Activated CD4-positive, alpha-beta T cell treated with anti-CD3 and anti-CD28 coated beads, Interleukin-2, Interleukin-4, amounts not matched to agents 100 ng/mL and 50 ng/mL, durations not matched to agents 16 hours and 8 hours (primary cell): Measurements from ENCODE around the gene EMILIN3.

Source experiments
- DNase-seq: peaks from one replicate; pipeline ENCODE4 v3.0.0-alpha.2; 2020; ENCODE audit warnings: low spot score

EMILIN3 gene

DNA sequence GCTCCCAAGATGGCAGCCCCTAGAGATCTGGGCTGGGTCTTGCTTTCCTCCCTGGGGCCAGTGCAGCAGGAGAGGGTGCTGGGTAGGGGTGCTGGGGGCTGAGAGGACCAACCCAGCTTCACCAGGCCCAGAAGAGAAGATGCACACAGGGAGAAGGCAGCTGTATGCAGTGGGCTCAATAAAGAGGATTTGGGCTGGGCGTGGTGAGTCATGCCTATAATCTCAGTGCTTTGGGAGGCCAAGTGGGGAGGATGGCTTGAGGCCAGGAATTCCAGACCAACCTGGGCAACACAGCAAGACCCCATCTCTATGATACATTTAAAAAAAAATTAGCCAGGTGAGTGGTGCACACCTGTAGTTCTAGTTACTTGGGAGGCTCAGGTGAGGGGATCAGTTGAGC is 25.7 kb upstream of the EMILIN3 start:
- DNase-seq: no peak

DNA sequence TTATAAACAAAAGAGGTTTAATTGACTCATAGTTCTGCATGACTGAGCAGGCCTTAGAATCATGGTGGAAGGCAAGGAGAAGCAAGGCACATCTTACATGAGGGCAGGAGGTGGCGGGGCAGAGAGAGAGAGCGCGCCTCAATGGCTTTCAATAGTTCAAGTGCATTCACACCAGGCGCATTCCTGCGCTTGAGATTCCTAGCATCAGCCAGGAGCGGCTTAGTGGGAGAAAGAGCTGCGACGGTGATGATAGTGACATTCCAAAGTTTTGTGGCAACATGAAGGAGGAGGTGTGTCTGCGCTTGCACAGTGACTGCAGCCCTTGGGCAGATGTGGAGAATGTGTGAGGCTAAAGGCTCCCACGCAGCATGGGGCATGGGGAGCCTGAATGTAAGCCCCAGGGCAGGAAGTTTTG is 25.0 kb upstream of the EMILIN3 start:
- DNase-seq: no peak

DNA sequence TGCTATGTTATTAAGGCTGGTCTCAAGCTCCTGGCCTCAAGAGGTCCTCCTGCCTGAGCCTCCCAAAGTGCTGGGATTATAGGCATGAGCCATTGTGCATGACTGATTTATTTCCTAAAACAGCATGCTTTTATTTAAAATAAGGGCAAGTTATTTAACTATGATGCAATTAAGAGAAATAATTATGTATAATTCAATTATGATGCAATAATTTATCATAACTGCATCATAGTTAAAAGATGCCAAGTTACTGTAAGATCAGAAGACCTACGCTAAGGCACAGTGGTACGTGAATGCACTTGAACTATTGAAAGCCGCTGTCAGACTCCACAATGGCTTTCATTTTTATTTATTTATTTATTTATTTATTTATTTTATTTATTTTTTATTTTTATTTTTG is 24.3 kb upstream of the EMILIN3 start:
- no peak for DNase-seq

DNA sequence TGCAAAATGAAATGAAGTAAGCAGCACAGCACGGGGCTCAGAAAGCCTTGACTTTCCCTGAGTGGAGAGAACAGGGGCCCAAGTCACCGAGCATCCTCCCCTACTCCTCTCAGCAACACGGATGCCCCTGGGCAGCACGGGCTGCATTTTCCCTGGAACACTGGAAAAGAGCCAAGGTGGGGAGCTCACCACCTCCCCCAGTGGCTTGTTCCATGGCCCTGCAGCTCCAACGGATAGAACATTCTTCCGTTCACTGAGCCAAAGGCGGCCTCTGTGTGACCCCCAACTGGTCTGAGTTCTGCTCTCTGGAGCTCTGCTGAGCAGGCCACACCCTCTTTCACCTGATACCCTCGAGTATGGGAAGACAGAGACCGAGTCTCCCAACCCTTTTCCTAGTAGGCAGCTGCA is 20.8 kb upstream of the EMILIN3 start:
- DNase-seq: no peak

DNA sequence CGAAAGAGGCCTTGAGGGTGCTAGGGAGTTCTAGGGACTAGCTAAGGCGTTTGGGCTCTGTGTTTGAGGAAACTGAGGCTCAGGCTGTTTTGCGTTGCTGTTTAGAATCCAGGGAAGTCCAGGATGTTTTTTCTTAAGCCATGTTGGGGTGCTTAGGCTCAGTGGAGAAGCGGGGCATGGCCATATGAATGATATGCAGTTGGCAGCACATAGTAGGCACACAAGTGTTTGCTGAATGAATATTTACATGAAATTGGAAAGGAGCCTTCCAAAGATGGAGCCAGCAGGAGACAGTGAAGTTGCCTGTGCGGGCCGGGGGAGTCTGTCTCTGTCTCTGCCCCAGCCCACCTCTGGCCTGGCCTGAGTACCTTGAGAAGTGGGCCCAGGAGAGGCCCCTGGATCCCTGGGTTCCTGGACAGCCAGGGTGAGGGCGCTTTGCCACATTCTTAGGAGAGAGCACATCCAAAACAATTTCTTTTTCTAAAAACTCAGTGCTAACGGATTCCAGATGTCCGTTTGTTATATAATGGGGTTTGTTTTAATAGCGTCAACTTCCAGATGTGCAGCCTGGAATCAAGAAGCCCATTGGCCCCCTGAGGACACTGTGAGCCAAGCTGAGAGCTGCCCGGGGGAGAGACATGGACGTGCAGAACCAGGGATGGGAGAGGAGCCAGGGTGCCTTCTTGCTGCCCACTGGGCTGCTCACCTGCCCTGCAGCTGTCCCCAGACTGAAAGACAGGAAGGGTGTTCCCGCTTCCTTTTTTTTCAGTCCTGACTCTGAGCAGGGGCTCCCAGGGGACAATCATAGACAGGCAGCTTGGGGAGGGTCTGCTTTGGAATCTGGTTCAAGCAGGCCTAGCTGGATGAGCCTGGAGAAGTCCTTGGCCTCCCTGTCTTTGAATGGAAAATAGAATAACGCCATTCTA is 20.1 kb upstream of the EMILIN3 start:
- no peak for DNase-seq

DNA sequence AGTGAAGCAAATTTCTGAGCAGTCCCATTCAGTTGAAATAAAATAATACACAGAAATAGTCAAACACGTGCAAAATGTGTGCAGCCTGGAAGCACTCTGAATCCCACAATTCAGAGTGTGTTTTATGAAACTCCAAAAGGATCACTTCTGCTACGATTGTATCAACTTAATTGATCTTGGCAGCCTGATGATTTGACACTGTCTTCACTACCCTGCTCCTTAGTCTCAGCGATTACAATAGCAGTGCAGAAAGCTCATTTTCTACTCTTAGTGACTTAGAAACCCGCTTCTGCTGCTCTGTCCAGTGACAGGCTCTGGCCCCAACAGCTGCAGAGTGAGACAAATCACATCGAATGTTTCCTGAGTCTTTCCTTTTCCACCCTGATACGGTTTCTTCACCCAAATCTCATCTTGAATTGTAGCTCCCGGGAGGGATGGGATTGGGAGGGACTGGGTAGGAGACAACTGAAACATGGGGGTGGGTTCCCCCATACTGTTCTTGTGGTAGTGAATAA is 16.2 kb upstream of the EMILIN3 start:
- DNase-seq: no peak

DNA sequence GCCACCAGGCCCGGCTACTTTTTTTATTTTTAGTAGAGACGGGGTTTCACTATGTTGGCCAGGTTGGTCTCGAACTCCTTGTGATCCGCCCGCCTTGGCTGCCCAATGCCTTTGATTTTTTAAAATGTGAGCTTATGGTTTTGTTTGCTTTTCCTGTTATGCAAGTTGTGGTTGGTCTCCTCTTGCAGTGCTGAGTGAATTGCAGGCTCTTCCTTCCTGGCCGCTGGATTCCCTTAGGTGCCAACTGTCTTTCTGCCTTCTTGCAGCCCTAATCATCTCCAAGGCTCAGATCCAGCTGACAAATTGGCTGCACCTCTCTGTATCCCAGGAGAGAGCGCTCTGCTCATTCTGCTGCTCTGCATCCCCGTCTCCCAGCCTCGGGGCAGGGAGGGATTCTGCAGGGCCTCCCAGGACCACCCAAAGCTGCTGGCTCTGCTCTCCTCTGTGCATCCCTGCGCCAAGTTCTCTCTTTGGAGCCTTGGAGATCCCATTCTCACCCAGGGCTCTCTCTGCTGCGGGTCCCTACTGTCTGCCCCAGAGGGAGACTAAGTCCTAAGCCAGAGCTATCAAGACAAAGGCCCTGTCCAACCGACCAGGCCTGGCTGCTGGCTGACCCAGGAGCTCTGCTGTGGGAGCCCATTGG is 14.1 kb upstream of the EMILIN3 start:
- no peak for DNase-seq

DNA sequence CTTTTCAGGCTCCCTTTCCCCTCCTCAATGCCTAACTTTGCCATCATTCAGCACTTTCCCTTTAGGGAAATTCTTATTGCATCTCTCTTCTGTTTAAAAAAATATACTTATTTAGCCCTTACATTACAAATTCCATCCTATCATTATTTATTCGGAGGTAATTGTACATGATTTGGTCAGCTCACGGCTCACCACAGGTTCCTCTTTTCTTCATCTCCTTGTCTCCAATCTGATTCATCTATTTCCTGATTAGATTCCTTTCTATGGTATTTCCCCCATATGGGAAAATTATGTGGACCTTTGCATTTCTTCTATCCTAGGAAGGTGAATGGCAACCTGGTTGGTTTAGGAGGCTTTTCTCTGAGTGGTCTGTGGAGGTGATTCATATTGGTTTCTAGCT is 12.9 kb upstream of the EMILIN3 start:
- DNase-seq: no peak

DNA sequence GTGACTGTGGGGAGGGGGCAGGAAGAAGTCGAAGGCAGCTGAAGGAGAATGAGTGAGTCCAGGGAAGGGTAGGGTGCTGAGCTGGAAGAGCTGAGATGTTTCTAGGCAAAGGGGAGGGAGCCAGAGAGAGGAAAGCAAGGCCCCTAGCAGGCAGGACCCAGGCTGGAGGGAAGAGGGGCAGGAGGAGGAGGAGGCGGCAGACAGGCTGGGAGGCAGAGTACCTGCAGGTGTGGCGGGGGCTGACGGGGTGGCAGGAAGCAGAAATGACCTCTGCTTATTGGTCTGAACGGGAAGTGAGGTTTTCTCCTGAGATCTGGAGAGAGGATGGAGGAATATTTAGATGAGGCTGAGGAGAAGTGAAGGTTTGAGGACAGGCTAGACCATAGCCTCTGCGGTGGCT is 10.7 kb upstream of the EMILIN3 start:
- DNase-seq: no peak

DNA sequence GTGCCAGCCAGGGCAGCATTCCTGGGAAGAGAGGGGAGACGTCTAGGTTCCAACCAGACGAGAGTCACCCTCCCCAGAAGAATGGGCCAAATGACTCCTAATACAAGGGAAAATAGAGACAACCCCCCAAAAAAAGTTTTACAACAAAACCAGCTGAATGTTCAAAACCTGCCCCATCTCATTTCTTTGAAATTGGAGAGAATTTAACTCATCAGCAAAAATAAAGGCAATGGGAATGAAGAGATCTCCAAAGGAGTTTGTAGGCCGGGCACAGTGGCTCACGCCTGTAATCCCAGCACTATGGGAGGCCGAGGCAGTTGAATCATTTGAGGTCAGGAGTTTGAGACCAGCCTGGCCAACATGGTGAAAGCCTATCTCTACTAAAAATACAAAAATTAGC is 9.7 kb upstream of the EMILIN3 start:
- no peak for DNase-seq

DNA sequence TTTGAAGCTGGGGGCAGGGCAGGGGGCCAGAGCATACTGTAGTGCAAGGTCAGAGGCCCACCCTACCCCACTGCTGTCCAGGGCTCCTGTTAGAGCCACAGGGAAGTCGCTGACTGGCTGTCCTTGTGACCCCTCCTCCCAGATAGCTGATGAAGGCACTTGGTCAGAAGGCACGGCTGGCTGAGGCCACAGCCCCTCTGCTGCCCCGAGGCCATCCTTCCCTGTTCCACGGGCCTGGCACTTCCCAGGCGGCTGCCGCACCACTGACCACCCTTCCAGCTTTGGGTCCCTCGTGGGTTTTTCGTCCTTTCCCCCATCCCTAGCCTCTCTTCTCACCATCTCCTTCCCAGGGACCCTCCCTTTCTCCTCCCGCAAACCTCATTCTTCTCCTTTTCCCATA is 9.2 kb upstream of the EMILIN3 start:
- DNase-seq: no peak

DNA sequence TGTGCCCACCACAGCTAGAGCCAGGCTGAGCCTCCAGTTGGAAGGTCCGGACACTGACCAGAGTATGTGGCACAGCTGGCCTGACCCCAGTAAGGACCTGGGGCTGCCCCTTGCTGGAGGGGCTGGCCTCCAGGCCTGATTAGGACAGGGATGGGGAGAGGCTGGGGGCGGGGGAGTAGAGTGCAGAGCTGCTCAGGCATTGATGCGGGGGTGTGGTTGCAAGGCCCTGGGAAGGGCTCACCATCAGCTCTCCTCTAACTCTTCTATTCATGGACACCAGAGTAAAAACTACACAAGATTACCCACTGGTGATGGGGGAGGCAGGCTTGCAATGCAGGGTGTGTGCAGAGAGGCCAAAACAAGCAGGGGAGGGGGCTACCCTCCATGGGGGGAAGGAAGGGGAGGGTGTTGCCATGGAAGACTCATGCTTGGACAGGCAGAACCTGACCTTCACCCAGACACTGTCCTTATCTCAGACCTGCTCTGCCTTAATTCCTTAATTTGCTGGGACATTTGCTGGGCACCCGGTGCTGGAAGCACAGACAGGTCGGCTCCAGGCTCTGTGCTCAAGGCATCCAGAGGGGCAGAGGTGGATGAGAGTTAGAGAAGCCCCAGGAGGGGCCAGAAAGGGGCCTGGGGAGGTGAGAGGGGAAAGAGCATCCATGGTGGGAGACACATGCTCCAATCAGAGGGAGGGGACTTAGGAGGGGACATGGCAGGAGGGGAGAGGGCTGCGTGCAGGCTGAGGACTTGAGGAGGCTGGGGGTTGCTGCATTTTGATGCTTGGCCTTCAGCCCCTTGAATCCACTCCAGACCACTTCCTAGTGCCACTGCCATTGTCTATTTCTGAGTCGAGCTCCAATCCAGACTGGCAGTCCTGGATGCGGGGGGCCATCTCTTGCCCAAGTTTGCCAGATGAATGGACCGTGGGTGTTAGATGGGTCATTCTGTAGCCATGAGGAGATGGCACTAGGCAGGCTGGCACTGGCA is 7.6 kb upstream of the EMILIN3 start:
- no peak for DNase-seq

DNA sequence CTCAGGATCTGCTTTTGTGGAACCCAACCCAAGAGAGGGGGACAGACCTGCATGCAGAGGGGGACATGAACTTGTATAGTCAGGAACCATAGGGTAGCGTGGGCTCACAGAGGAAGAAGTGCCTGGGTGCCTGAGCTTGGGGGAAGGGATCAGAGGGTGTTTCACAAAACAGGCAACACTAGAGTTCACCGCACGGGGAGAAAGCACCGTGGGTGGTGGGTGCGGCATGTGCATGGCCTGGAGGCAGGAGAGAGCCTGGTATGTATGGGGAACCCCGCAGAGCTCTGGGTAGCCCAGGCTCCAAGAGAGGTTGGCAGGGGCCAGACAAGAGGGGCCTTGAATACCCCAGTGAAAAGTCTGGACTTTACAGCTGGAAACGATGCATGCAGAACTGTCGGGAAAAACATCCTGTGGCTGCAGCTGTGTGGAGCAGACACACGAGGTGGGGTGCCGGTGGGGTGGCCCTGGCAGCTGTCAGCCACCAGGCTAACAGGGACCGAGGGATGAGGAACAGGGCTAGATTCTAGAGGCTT is 6.7 kb upstream of the EMILIN3 start:
- DNase-seq: no peak

DNA sequence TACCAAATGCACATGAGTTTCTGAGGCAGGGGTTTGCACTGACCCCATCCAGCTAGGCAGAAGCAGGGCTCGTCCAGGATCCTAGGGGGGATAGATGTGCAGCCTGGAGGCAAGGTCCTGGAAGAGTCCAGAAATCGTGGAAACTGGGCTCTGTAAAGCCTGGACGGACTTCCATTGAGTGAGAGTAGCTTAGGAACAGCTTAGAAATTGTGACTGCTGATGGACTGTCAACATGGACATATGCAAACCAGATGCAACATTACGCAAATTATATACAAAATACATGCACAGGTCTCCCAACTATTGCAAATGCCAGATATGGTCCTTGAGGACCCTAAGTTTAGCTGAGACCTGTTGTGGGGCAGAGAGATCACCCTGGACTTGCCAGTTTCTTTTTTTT is 4.8 kb upstream of the EMILIN3 start:
- no peak for DNase-seq

DNA sequence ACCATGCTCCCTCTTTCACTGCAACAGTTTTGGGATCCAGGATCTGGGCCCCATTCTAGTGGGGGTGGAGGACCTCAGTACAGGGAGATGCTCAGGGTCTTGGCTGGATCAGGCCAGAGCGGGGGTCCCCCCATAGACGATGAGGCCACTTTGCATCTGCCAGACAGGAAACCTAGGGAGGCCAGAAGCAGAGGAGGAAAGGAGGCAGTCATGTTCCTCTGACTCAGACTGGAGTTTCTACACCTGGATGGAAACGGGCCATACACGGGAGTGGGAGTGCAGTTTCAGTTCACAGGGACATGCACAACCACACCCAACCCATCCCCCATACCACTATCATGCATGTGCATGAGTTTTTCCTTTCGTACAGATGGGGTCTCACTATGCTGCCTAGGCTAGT is 3.6 kb upstream of the EMILIN3 start:
- DNase-seq: no peak

DNA sequence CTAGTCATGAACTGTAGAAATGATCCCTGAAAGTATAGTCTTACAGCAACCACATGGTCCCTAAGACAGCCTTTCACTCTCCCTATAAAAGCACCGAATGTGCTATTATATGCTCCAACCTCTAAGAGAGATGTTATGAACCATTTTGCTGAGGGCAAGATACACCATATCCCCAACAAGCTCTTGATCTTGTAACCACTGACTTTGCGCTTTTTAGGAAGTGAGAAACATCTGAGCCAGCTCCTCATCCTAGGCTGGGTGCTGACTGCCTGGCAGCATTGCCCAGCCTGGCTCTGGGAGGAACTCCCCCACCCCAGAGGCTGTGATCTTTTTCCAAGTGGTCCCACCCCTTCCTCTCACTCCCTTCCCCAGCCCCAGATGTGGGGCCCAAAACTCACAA is 3.1 kb upstream of the EMILIN3 start:
- DNase-seq: no peak

DNA sequence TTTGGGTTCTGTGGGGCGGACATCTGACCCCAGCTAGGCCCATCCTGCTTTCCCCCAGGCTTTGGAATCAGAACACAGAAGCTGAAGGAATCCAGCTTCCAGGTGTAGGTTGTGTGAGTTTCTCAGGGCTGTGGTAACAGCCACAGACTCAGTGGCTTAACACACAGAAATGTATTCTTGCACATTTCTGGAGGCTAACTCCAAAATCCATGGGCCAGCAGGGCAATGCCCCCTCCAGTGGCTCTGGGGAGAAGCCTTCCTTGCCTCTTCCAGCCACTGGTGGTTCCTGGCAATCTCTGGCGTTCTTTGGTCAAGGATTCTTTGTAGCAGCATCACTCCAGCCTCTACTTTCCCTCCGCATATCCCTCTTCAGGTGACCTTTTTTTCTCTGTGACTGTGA is 1.3 kb upstream of the EMILIN3 start:
- DNase-seq: no peak

DNA sequence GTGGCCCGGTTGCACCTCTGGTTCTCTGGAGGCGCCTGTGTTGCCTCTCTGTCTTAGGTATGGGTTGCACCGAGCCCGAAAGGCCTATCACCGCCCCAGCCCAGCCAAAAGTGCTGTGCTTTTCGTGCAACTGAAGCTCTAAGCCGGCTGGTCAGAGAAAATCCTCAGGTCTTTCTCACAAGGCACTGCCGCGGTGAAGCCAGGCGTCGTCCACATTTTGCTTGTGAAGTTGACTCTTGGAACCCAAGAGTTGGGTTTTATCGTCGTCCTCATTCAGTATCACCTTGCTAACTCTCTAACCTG is 726 bp upstream of the EMILIN3 start:
- DNase-seq: no peak

DNA sequence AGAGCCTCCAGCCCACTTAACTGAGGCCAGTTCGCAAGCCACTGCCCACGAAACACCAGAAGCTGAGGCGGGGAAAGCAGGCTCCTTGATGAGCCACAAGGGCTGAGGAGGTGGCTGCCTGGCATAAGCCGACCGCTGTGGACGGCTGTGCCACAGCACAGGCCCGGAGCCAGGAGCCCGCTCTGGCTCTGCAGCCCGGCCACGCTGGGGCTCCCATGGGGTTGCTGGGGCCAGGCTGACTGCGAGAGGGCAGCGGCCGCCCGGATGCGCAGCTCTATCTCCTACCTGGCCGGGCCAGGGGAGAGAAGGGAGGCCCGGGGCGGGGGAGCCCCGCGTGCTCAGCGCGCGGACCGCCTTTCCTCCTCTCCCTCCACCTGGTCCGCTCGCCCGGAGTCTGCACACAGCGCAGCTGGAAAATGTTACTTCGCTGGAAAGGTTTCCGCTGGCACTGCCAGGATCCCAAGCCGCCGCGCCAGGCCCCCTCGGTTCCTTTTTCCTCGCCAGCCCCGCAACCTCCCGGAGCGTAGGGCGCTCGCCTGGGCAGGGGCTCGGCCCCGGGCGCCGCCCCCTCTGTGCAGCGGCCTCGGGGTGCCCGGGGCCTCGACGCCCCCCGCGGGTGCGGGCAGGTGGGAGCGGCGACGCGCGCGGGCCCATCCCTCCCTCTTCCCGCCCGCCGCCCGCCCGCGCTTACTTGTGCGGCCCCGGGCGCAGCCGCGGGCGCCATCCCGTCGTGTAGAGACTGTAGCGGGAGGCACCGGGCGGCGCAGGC is 657 bp downstream of the EMILIN3 start:
- DNase-seq: no peak

DNA sequence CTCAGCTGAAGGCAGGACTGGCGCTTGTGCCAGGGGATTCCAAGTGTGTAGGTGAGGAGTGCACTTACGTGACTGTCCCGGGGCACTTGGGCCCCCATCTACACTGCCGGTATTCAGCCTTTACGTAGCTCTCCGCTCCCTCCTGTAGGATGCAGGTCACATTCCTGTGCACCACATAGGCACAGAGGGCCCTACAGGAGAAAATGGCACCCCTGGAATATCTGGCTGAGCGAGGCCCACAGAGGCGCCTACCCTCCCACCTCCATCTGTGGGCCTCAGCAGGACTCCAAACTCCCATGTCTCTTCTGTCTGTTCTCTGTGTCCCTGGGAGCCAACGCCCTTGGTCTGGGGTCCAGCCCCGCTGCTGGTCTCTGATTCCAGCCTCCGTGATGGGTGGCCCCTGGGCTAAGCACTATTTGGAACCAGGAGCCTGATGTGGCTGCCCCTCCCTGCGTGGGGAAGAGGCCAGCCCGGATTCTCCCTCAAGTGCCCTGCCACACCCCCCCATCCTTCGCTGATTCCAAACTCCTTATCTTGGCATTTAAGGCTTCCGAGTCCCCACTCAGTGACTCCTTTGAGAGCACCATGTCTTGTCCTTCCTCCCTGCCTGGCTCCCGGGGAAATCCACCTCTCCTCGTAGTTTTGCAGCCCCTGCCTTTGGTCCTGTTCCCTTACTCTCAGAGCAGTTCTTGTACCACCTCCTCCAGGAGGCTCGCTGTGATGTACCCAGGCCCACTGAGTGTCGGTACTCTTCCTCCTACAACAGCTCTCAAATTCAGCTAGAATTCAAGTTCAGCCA is 1.5 kb downstream of the EMILIN3 start:
- no peak for DNase-seq
